Activated T-helper 9 cell treated with anti-CD3 and anti-CD28 coated beads, Interleukin-2, amount 50 U/mL, for 16 hours (primary cell): ENCODE results near the gene GSTM2.
A peak's percentile ranks its signal among the peaks of the same experiment; 100 is the strongest.
"Not testable (repeated sequence)": the region's sequence is repeated elsewhere in the genome, so short reads cannot be mapped to it uniquely, and the experiment has no call there.

Experiments used
- DNase-seq: peaks from one replicate; pipeline ENCODE4 v3.0.0-alpha.2; 2020; ENCODE audit warnings: low read depth

The GSTM2 gene

GRCh38 chr1:109644670-109645069 lies 23.2 kb upstream of the GSTM2 start:
- no peak for DNase-seq

GRCh38 chr1:109649491-109649914 lies 18.4 kb upstream of the GSTM2 start:
- DNase-seq = no peak

- no peak for DNase-seq
Observed at GRCh38 chr1:109650609-109651008, 17.2 kb upstream of the GSTM2 start.

GRCh38 chr1:109652402-109652801 lies 15.5 kb upstream of the GSTM2 start:
- no peak for DNase-seq

GRCh38 chr1:109653306-109653705 lies 14.6 kb upstream of the GSTM2 start:
- no peak for DNase-seq

GRCh38 chr1:109654519-109654918 lies 13.3 kb upstream of the GSTM2 start:
- DNase-seq = no peak

GRCh38 chr1:109655615-109656519 lies 12.0 kb upstream of the GSTM2 start, which contains the start of gene GSTM4:
Gene GSTM4 (plus strand): TSS chr1:109656099. CDS start chr1:109656390, 291 bp downstream.
- peak; percentile 56 for DNase-seq

- no peak for DNase-seq
Observed at GRCh38 chr1:109657395-109657794, 10.5 kb upstream of the GSTM2 start.

- DNase-seq = no peak
Observed at GRCh38 chr1:109657970-109658369, 9.9 kb upstream of the GSTM2 start.

GRCh38 chr1:109658533-109659042 lies 9.3 kb upstream of the GSTM2 start:
- DNase-seq = no peak

- DNase-seq = no peak
Observed at GRCh38 chr1:109659145-109659544, 8.7 kb upstream of the GSTM2 start.

GRCh38 chr1:109659997-109660690 lies 7.7 kb upstream of the GSTM2 start:
- no peak for DNase-seq

- DNase-seq = not testable (repeated sequence)
Observed at GRCh38 chr1:109660691-109661026, 7.2 kb upstream of the GSTM2 start.

GRCh38 chr1:109661391-109661790 lies 6.5 kb upstream of the GSTM2 start:
- no peak for DNase-seq

- DNase-seq = no peak
Observed at GRCh38 chr1:109664671-109665070, 3.2 kb upstream of the GSTM2 start.

- DNase-seq = no peak
Observed at GRCh38 chr1:109668123-109668775, 392 bp downstream of the GSTM2 start.

GRCh38 chr1:109669246-109669948 lies 1.5 kb downstream of the GSTM2 start:
- DNase-seq = no peak

- DNase-seq = not testable (repeated sequence)
Observed at GRCh38 chr1:109669949-109670302, 2.1 kb downstream of the GSTM2 start.

GRCh38 chr1:109671067-109671466 lies 3.2 kb downstream of the GSTM2 start:
- DNase-seq = no peak

GRCh38 chr1:109673861-109674260 lies 6.0 kb downstream of the GSTM2 start:
- DNase-seq = not testable (repeated sequence)

GRCh38 chr1:109676683-109677381 lies 9.0 kb downstream of the GSTM2 start:
- not testable (repeated sequence) for DNase-seq
